SK-N-SH treated with all-trans-retinoic acid at 6 μM for 48 hours (cell line): Measurements from ENCODE around the gene VAC14.

Source experiments
- CSDC2 ChIP-seq: fragments of 250-450 bp; sonication (Bioruptor Pico); IDR thresholded peaks from 2 replicates; pipeline ENCODE4 v1.5.0; 2020; ENCODE audit warnings: mild to moderate bottlenecking, moderate library complexity
- GLIS3 ChIP-seq: fragments of 250-450 bp; sonication (Bioruptor Pico); IDR thresholded peaks from 2 replicates; pipeline ENCODE4 v1.5.0; 2020; ENCODE audit warnings: mild to moderate bottlenecking, moderate library complexity
- SNAI2 ChIP-seq: fragments of 250-450 bp; sonication (Bioruptor Pico); IDR thresholded peaks from 2 replicates; pipeline ENCODE4 v1.5.0; 2020; ENCODE audit warnings: mild to moderate bottlenecking, moderate library complexity
- TCF4 ChIP-seq: fragments of 250-450 bp; sonication (Bioruptor Pico); IDR thresholded peaks from 2 replicates; pipeline ENCODE4 v1.8.0; 2021; ENCODE audit warnings: mild to moderate bottlenecking, moderate library complexity, borderline replicate concordance
- ZNF565 ChIP-seq: fragments of 450-650 bp; formaldehyde crosslinking; conservative IDR thresholded peaks from 2 replicates; pipeline ENCODE4 v1.5.0; 2020; ENCODE audit warnings: low read depth, mild to moderate bottlenecking, moderate library complexity
- TF ChIP-seq, protein P1 (sequence below): fragments of 250-450 bp; sonication (Bioruptor Pico); IDR thresholded peaks from 2 replicates; pipeline ENCODE4 v1.8.0; 2021; ENCODE audit warnings: low read depth, mild to moderate bottlenecking, moderate library complexity, borderline replicate concordance

DNA sequence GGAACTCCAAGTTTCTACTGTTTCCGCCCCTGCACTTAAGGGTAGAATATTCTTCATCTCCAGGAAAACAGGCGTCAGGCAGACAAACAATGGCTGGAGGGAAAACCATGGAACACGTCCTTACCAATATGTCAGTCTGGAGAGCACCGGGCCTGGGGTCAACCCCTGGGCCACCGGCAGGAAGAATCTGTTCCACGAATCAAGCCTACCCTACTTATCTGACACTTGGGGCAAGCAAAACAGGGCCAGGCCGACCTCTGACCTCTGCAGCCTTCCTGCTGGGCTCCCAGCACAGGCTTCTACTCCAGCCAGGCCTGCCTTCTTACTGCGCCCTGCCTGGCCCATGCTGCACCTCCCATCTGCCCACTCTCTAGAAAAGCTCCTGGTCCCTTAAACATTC, 10.1 kb downstream of the VAC14 start:
- no peak for TF ChIP-seq TCF4 (CRISPR knock-in tag)
- TF ChIP-seq, protein P1, sequence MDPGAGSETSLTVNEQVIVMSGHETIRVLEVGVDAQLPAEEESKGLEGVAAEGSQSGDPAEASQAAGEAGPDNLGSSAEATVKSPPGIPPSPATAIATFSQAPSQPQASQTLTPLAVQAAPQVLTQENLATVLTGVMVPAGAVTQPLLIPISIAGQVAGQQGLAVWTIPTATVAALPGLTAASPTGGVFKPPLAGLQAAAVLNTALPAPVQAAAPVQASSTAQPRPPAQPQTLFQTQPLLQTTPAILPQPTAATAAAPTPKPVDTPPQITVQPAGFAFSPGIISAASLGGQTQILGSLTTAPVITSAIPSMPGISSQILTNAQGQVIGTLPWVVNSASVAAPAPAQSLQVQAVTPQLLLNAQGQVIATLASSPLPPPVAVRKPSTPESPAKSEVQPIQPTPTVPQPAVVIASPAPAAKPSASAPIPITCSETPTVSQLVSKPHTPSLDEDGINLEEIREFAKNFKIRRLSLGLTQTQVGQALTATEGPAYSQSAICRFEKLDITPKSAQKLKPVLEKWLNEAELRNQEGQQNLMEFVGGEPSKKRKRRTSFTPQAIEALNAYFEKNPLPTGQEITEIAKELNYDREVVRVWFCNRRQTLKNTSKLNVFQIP, result no peak
- no peak for TF ChIP-seq GLIS3 (CRISPR knock-in tag)
- no peak for TF ChIP-seq SNAI2 (CRISPR knock-in tag)
- no peak for TF ChIP-seq CSDC2 (CRISPR knock-in tag)
- no peak for TF ChIP-seq ZNF565 (CRISPR knock-in tag)
